Ascending aorta (tissue), 2 donors: ENCODE results near the gene ARMC7. TPM values are rescaled to one million over a fixed set of nuclear protein-coding genes. Genes with fewer than 3 reads are reported as not detected.
A peak's percentile ranks its signal among the peaks of the same experiment; 100 is the strongest.

ENCODE experiments used
- DNase-seq, 2 donors: peaks; one replicate each; pipeline ENCODE4 v3.0.0-alpha.2; 2019; ENCODE audit warnings: low spot score in 2 of 2
- H3K27ac ChIP-seq, 2 donors: fragments of 200-600 bp; sonication (generic); one replicate each; pipeline ENCODE4 v1.5.1; 2016 to 2017; ENCODE audit warnings: mild to moderate bottlenecking in 1 of 2
- H3K27me3 ChIP-seq: fragments of 200-600 bp; sonication (generic); one replicate; pipeline ENCODE4 v1.5.1; 2017
- H3K36me3 ChIP-seq, 2 donors: fragments of 200-600 bp; sonication (generic); one replicate each; pipeline ENCODE4 v1.5.1; 2016
- H3K4me1 ChIP-seq, 2 donors: fragments of 200-600 bp; sonication (generic); one replicate each; pipeline ENCODE4 v1.5.1; 2016 to 2017; ENCODE audit warnings: mild to moderate bottlenecking in 1 of 2
- H3K4me3 ChIP-seq, 2 donors: fragments of 200-600 bp; sonication (generic); one replicate each; pipeline ENCODE4 v1.5.1; 2016 to 2017; ENCODE audit warnings: mild to moderate bottlenecking in 1 of 2
- H3K9me3 ChIP-seq, 2 donors: fragments of 200-600 bp; sonication (generic); one replicate each; pipeline ENCODE4 v1.5.1; 2016
- CTCF ChIP-seq, 3 experiments: fragments of 200-600 bp in 2 of 3; fragments of 450-650 bp in 1 of 3; sonication (generic) in 2 of 3; IDR thresholded peaks; one replicate each; pipeline ENCODE4 v1.5.1; 2016 to 2019; ENCODE audit warnings: antibody characterized with exemption in 3 of 3, mild to moderate bottlenecking in 1 of 3, moderate library complexity in 1 of 3
- intact Hi-C: fragments of 100-400 bp; cut with DNase I; formaldehyde crosslinking; loops from one replicate; pipeline ENCODE4 v1.15.1; 2023
- total RNA-seq: library from RNA; depleted of rRNA; stranded (reverse); fragments of >200 nt; gene quantifications from one replicate; pipeline ENCODE4 v1.1.0, GENCODE V29; 2016

Gene ARMC7
- total RNA-seq, 1 donor from 2014 or later, result 1.4 TPM

GRCh38 chr17:75114552-75115314 is 5.0 kb downstream of the ARMC7 start:
- Histone ChIP-seq H3K27me3 (no peaks in the 10 kb centered on the region), H3K4me1 (peaks cover 3 to 27% of the 10 kb centered on the region in 2 donors), H3K27ac (peak overlapping the region; percentile 68 to 84), H3K36me3 (peaks cover 3 to 5% of the 10 kb centered on the region in 2 donors), H3K4me3 (peak overlapping the region; percentile 45 to 70), H3K9me3 (no peaks in the 10 kb centered on the region)
- no peak for DNase-seq
- intact Hi-C loops, result loop anchor here (1.0 to 5.0 kb wide), 5 partner anchors 17 to 158 kb away; partner anchors contain the start of genes MIF4GD and NT5C
- no peak for TF ChIP-seq CTCF (IDR thresholded peaks at IDR 0.05)

GRCh38 chr17:75115555-75115954 is 5.8 kb downstream of the ARMC7 start:
- Histone ChIP-seq H3K4me1 (peaks cover 3 to 24% of the 10 kb centered on the region in 2 donors), H3K27ac (no peak overlapping the region), H3K4me3 (no peak overlapping the region), H3K9me3 (no peaks in the 10 kb centered on the region), H3K27me3 (no peaks in the 10 kb centered on the region), H3K36me3 (peaks cover 3 to 5% of the 10 kb centered on the region in 2 donors)
- no peak for TF ChIP-seq CTCF (IDR thresholded peaks at IDR 0.05)
- intact Hi-C loops, result loop anchor here (2.0 kb wide), 2 partner anchors 57 to 85 kb away; no protein-coding TSS in a partner anchor
- DNase-seq, result no peak

GRCh38 chr17:75116737-75117136 is 7.0 kb downstream of the ARMC7 start:
- TF ChIP-seq CTCF (IDR thresholded peaks at IDR 0.05), result no peak
- H3K27ac ChIP-seq, result no peak overlapping the region
- intact Hi-C loops, result no loop called here

GRCh38 chr17:75118307-75118706 is 8.5 kb downstream of the ARMC7 start:
- no peaks in the 10 kb centered on the region for H3K9me3 ChIP-seq
- H3K27ac ChIP-seq, result no peak overlapping the region
- DNase-seq, result no peak
- peaks cover 3 to 15% of the 10 kb centered on the region in 2 donors for H3K36me3 ChIP-seq
- intact Hi-C loops, result no loop called here
- no peak overlapping the region for H3K4me3 ChIP-seq
- peaks cover 3 to 13% of the 10 kb centered on the region in 2 donors for H3K4me1 ChIP-seq
- no peak for TF ChIP-seq CTCF (IDR thresholded peaks at IDR 0.05)
- no peaks in the 10 kb centered on the region for H3K27me3 ChIP-seq

More at GRCh38 chr17:75116737-75117136, 7.0 kb downstream of the ARMC7 start:
- Histone ChIP-seq H3K4me3 (no peak overlapping the region), H3K27me3 (no peaks in the 10 kb centered on the region), H3K4me1 (peaks cover 3 to 15% of the 10 kb centered on the region in 2 donors), H3K9me3 (no peaks in the 10 kb centered on the region), H3K36me3 (peaks cover 3 to 15% of the 10 kb centered on the region in 2 donors)
- DNase-seq, result no peak

GRCh38 chr17:75124041-75124818 is 14.5 kb downstream of the ARMC7 start:
- Histone ChIP-seq H3K27ac (no peak overlapping the region), H3K4me3 (no peak overlapping the region), H3K36me3 (peaks cover 0 to 10% of the 10 kb centered on the region in 2 donors), H3K4me1 (no peaks in the 10 kb centered on the region), H3K9me3 (no peaks in the 10 kb centered on the region), H3K27me3 (no peaks in the 10 kb centered on the region)
- no peak for TF ChIP-seq CTCF (IDR thresholded peaks at IDR 0.05)
- no peak for DNase-seq
- intact Hi-C loops, result no loop called here
